Measurements from ENCODE around the gene SMG6. TPM values are rescaled to one million over a fixed set of nuclear protein-coding genes. Genes with fewer than 3 reads are reported as not detected.

Gene SMG6
- total and polyA plus RNA-seq, 2 of the 4 experiments (the other 2 are of a cell fraction) = 16.3 to 30.3 TPM

DNA sequence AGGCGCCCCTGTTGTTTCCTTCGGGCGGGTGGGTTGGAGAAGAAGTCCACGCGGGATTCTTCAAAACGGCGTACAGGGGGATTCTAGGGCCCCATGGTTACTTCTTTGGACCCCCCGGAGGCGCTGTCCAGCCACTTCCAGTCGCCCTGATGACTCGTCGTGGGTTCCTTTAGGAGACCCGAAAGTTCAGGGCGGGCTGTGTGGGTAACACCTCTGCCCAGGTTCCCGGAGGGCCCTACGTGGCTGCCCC lies 249.4 kb downstream of the SMG6 start:
- Histone ChIP-seq H3K4me1 (ENCODE audit: control insufficient read depth, insufficient read depth, low read length) (peaks cover 15% of the 10 kb centered on the region), H3K27ac (ENCODE audit: insufficient read depth, low read length) (peak overlapping the region; percentile 54), H3K9me1 (ENCODE audit: insufficient read depth, low read length) (no peaks in the 10 kb centered on the region), H3K4me2 (ENCODE audit: low read depth, low read length) (peak overlapping the region; percentile 78), H3K18ac (ENCODE audit: low read depth, low read length) (no peak overlapping the region; the same call in 1 of the 2 replicates), H2BK120ac (ENCODE audit: low read depth, low read length) (no peak overlapping the region; the same call in none of the 2 replicates), H3K36me3 (ENCODE audit: control insufficient read depth, insufficient read depth, low read length) (peaks cover 20% of the 10 kb centered on the region), H3K23ac (ENCODE audit: low read depth, low read length) (peak overlapping the region; percentile 75; the same call in 1 of the 2 replicates), H3K14ac (replicated peaks; ENCODE audit: low read depth, low read length) (no peak overlapping the region), H2BK15ac (ENCODE audit: low read depth, low read length) (no peak overlapping the region), H2AK9ac (replicated peaks; ENCODE audit: low read depth, low read length, poor library complexity) (peak overlapping the region; percentile 99), H3K9ac (ENCODE audit: low read depth, low read length) (peak overlapping the region; percentile 54), H3K4me3 (ENCODE audit: insufficient read depth, low read depth, low read length) (peak overlapping the region; percentile 35), H3K27me3 (ENCODE audit: control insufficient read depth, insufficient read depth, low read length) (no peaks in the 10 kb centered on the region), H2AFZ (replicated peaks; ENCODE audit: low read length, poor library complexity) (peak overlapping the region; percentile 89), H4K91ac (ENCODE audit: insufficient read depth, low read depth, low read length) (no peak overlapping the region; the same call in 1 of the 2 replicates), H3K56ac (ENCODE audit: extremely low read depth, insufficient read depth, low read length) (no peak overlapping the region), H4K20me1 (ENCODE audit: insufficient read depth, low read length) (peaks cover 30% of the 10 kb centered on the region), H3K9me3 (ENCODE audit: control insufficient read depth, insufficient read depth, low read length) (no peaks in the 10 kb centered on the region), H2AK5ac (ENCODE audit: low read depth, low read length) (no peak overlapping the region), H2BK20ac (ENCODE audit: low read depth, low read length) (no peak overlapping the region), H2BK5ac (ENCODE audit: low read depth, low read length, poor library complexity, severe bottlenecking) (no peak overlapping the region), H3K4ac (ENCODE audit: low read depth, low read length) (peak overlapping the region; percentile 63), H4K8ac (ENCODE audit: low read depth in 2 of 2, low read length in 2 of 2) (peak overlapping the region in 1 of 2 experiments; percentile 35; a peak in 1 of 4 replicates), H4K5ac (ENCODE audit: low read depth, low read length) (no peak overlapping the region), H3K79me1 (ENCODE audit: low read depth in 1 of 2, low read length in 2 of 2) (peaks cover 0 to 17% of the 10 kb centered on the region in 2 experiments; a peak in 2 of 4 replicates)
- ATAC-seq (ENCODE audit: low read depth) (no peak), DNase-seq (no peak)
- no TSS peak for BruUV-seq (replicated peaks)
- intact Hi-C loops (cut with micrococcal nuclease) (loop anchor here (5.0 kb wide), 2 partner anchors 283 to 298 kb away; partner anchors contain the start of genes SGSM2 and TSR1), in situ Hi-C loops (cut with MboI; ENCODE audit: low sequenced_read_pairs) (no loop called here), dilution Hi-C loops (cut with HindIII; ENCODE audit: low sequenced_read_pairs, unreplicated experiment) (no loop called here)
- 0% methylated on average over 2 of the region's 16 CpGs; no CpG with 5 or more reads in 1 of the 2 experiments for WGBS, 2 experiments (ENCODE audit: extremely low coverage in 2 of 2, insufficient read length in 1 of 2)
- CTCF ChIA-PET = interaction anchor here (0.6 to 6.3 kb wide), 15 partner anchors 13 to 390 kb away, joined by 3 to 57 read pairs (median 4); partner anchors contain the start of gene TSR1
- POLR2A ChIA-PET (ENCODE audit: unreplicated experiment) = interaction anchor here (0.6 kb wide), 2 partner anchors 168 to 250 kb away, joined by 3 to 17 read pairs; partner anchors contain the start of gene SRR
- TF ChIP-seq SMC3 (IDR thresholded peaks at IDR 0.05; ENCODE audit: low read depth, low read length) = no peak
- TF ChIP-seq MAFK (IDR thresholded peaks at IDR 0.05; ENCODE audit: low read depth, low read length) = no peak
- no peak for TF ChIP-seq CTCF (conservative IDR thresholded peaks at IDR 0.05; ENCODE audit: low read depth, low read length)
- TF ChIP-seq RFX5 (IDR thresholded peaks at IDR 0.05; ENCODE audit: low read depth, low read length) = no peak
- 0 out of 2 replicates have a peak, but pooled peaks have one; percentile 31 for TF ChIP-seq CHD1 (IDR thresholded peaks at IDR 0.05; ENCODE audit: low read depth, low read length)
